SK-N-MC (cell line): ENCODE measurements around the gene ENTPD7.

Experiments used
- EZH2 ChIP-seq: fragments of 200-600 bp; sonication (generic); IDR thresholded peaks from one replicate; pipeline ENCODE4 v1.6.1; 2017; ENCODE audit warnings: antibody characterized with exemption
- FOXP2 ChIP-seq: optimal IDR thresholded peaks from 2 replicates; pipeline ENCODE3; 2011; ENCODE audit warnings: mild to moderate bottlenecking, moderate library complexity; ENCODE audit not compliant: insufficient read depth; ENCODE audit errors: extremely low read length, control extremely low read depth
- POLR2AphosphoS5 ChIP-seq: IDR thresholded peaks from 2 replicates; pipeline ENCODE4 v1.6.1; 2012; ENCODE audit warnings: mild to moderate bottlenecking, low read depth, low read length, borderline replicate concordance

DNA sequence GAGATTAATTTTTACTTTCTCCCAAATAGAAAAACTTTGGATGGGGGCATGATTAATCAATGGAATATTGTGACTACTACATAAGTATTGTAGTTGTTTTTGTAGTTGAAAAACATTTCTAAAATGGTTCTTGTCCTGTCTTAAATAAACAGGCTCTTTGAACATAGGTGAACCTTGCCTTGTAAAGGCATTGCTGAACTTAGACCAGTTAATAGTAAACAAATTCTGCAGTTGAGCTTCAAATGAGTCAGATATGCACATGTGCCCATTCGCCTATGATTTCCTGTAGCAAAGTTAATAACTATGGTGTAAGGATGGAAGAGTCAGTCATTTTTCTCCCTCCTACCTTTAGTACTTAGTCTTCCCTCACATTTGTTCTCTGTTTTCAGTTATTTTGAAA lies 95.4 kb downstream of the ENTPD7 start:
- TF ChIP-seq POLR2AphosphoS5 = no peak
- no peak for TF ChIP-seq EZH2
- TF ChIP-seq FOXP2 = no peak
